Testis (tissue), 2 donors: ENCODE data around the gene HLA-A.

ENCODE experiments used
- POLR2A ChIP-seq: fragments of 450-650 bp; IDR thresholded peaks from one replicate; pipeline ENCODE4 v1.6.1; 2017; ENCODE audit warnings: antibody characterized with exemption, mild to moderate bottlenecking, moderate library complexity
- TF ChIP-seq, protein P1 (sequence below), 3 experiments: fragments of 450-650 bp in 2 of 3; fragments of 200-600 bp in 1 of 3; sonication (generic) in 1 of 3; IDR thresholded peaks; one replicate each; pipeline ENCODE4 v1.5.1; 2016 to 2019; ENCODE audit warnings: antibody characterized with exemption in 3 of 3, mild to moderate bottlenecking in 2 of 3, moderate library complexity in 1 of 3

DNA sequence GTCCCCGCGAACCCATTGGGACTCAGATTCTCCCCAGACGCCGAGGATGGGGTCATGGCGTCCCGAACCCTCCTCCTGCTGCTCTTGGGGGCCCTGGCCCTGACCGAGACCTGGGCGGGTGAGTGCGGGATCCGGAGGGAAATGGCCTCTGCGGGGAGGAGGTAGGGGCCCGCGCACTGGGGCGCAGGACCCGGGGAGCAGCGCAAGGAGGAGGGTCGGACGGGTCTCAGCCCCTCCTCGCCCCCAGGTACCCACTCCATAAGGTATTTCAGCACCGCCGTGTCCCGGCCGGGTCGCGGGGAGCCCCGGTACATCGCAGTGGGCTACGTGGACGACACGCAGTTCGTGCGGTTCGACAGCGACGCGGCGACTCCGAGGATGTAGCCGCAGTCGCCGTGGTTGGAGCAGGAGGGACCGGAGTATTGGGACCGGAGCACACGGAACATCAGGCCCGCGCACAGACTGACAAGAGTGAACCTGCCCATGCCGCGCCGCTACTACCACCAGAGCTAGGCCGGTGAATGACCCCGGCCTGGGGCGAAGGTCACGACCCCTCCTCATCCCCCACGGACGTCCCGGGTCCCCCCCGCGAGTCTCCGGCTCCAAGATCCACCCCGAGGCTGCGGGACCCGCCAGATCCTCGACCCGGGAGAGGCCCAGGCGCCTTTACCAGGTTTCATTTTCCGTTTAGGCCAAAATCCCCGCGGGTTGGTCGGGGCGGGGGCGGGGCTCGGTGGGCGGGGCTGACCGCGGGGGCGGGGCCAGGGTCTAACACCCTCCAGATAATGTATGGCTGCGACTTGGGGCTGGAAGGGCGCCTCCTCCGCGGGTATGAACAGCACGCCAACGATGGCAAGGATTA is 15.7 kb upstream of the HLA-A start:
- TF ChIP-seq, protein P1, sequence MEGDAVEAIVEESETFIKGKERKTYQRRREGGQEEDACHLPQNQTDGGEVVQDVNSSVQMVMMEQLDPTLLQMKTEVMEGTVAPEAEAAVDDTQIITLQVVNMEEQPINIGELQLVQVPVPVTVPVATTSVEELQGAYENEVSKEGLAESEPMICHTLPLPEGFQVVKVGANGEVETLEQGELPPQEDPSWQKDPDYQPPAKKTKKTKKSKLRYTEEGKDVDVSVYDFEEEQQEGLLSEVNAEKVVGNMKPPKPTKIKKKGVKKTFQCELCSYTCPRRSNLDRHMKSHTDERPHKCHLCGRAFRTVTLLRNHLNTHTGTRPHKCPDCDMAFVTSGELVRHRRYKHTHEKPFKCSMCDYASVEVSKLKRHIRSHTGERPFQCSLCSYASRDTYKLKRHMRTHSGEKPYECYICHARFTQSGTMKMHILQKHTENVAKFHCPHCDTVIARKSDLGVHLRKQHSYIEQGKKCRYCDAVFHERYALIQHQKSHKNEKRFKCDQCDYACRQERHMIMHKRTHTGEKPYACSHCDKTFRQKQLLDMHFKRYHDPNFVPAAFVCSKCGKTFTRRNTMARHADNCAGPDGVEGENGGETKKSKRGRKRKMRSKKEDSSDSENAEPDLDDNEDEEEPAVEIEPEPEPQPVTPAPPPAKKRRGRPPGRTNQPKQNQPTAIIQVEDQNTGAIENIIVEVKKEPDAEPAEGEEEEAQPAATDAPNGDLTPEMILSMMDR (IDR thresholded peaks at IDR 0.05): no peak
- TF ChIP-seq POLR2A: no peak
